ENCODE data around the gene DBR1. TPM values are rescaled to one million over a fixed set of nuclear protein-coding genes. Genes with fewer than 3 reads are reported as not detected.

DBR1 gene
- total and polyA plus RNA-seq, 2 of the 13 experiments (the other 11 are each of a cell fraction or from before 2014, with no cell fraction given), result 6.4 to 16.7 TPM

DNA sequence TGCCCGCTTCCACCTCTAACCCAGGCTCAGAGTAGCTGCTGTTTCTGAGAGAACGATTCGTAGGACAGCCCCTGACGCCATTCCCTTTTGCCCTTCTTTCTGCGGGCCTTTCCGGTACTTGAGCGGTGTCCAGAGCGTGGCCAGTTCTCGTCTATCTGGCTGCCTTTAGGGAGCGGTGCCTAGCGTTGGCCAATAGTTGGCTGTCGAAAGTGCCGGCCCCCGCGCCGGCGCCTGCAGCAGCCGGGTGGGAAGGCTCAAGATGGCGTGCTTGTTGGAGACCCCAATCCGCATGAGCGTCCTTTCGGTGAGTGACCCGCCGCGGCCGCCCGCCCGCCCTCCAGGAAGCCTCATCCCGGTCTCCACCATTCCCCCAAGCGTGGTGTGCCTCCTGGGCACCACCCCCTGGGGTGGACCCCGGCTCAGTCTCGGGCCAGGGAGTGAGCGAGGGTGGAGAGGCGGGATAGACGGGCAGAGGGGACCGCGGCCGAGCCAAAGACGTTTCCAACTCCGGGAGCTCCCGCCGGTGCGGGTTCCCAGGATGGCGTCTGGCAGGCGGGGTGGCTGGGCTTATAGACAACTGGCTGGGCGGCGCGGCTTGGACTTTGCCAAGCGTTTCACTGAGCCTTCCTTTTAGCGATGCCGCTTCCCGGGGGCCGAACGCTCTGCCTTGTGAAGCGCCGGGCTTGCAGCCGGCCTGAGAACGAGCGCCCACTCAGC lies 12.7 kb upstream of the DBR1 start, which contains the start of gene ARMC8 (continued):
- TF ChIP-seq REXO4 (CRISPR knock-in tag; IDR thresholded peaks at IDR 0.05; ENCODE audit: borderline replicate concordance) (no peak), ZZZ3 (CRISPR knock-in tag; IDR thresholded peaks at IDR 0.05; ENCODE audit: borderline replicate concordance) (peak; percentile 58; the same call in 1 of the 2 replicates), SIX1 (CRISPR knock-in tag; IDR thresholded peaks at IDR 0.05; ENCODE audit: borderline replicate concordance) (no peak), HOXD1 (CRISPR knock-in tag; IDR thresholded peaks at IDR 0.05) (0 out of 2 replicates have a peak, but pooled peaks have one; percentile 8), EZH2 (conservative IDR thresholded peaks at IDR 0.05; ENCODE audit: low read depth, low read length) (no peak), MEIS2 (CRISPR knock-in tag; IDR thresholded peaks at IDR 0.05) (no peak), ARHGAP35 (CRISPR knock-in tag; IDR thresholded peaks at IDR 0.05; ENCODE audit: borderline replicate concordance) (peak; percentile 68; the same call in 1 of the 2 replicates), SETDB1 (CRISPR knock-in tag; IDR thresholded peaks at IDR 0.05; ENCODE audit: borderline replicate concordance) (no peak), GFI1 (CRISPR knock-in tag; IDR thresholded peaks at IDR 0.05; ENCODE audit: borderline replicate concordance) (no peak; the same call in 1 of the 2 replicates), ARNT2 (CRISPR knock-in tag; IDR thresholded peaks at IDR 0.05; ENCODE audit: low read depth) (peak; percentile 67), ZNF703 (CRISPR knock-in tag; IDR thresholded peaks at IDR 0.05; ENCODE audit: borderline replicate concordance) (no peak; the same call in 1 of the 2 replicates), MTA1 (CRISPR knock-in tag; IDR thresholded peaks at IDR 0.05; ENCODE audit: borderline replicate concordance) (0 out of 2 replicates have a peak, but pooled peaks have one; percentile 37), SAP130 (CRISPR knock-in tag; IDR thresholded peaks at IDR 0.05; ENCODE audit: low read depth) (peak; percentile 79), STAG1 (CRISPR knock-in tag; IDR thresholded peaks at IDR 0.05) (no peak)
- TF ChIP-seq, protein P1, sequence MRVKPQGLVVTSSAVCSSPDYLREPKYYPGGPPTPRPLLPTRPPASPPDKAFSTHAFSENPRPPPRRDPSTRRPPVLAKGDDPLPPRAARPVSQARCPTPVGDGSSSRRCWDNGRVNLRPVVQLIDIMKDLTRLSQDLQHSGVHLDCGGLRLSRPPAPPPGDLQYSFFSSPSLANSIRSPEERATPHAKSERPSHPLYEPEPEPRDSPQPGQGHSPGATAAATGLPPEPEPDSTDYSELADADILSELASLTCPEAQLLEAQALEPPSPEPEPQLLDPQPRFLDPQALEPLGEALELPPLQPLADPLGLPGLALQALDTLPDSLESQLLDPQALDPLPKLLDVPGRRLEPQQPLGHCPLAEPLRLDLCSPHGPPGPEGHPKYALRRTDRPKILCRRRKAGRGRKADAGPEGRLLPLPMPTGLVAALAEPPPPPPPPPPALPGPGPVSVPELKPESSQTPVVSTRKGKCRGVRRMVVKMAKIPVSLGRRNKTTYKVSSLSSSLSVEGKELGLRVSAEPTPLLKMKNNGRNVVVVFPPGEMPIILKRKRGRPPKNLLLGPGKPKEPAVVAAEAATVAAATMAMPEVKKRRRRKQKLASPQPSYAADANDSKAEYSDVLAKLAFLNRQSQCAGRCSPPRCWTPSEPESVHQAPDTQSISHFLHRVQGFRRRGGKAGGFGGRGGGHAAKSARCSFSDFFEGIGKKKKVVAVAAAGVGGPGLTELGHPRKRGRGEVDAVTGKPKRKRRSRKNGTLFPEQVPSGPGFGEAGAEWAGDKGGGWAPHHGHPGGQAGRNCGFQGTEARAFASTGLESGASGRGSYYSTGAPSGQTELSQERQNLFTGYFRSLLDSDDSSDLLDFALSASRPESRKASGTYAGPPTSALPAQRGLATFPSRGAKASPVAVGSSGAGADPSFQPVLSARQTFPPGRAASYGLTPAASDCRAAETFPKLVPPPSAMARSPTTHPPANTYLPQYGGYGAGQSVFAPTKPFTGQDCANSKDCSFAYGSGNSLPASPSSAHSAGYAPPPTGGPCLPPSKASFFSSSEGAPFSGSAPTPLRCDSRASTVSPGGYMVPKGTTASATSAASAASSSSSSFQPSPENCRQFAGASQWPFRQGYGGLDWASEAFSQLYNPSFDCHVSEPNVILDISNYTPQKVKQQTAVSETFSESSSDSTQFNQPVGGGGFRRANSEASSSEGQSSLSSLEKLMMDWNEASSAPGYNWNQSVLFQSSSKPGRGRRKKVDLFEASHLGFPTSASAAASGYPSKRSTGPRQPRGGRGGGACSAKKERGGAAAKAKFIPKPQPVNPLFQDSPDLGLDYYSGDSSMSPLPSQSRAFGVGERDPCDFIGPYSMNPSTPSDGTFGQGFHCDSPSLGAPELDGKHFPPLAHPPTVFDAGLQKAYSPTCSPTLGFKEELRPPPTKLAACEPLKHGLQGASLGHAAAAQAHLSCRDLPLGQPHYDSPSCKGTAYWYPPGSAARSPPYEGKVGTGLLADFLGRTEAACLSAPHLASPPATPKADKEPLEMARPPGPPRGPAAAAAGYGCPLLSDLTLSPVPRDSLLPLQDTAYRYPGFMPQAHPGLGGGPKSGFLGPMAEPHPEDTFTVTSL (CRISPR knock-in tag; IDR thresholded peaks at IDR 0.05; ENCODE audit: borderline replicate concordance), result no peak
- TF ChIP-seq, protein P2, sequence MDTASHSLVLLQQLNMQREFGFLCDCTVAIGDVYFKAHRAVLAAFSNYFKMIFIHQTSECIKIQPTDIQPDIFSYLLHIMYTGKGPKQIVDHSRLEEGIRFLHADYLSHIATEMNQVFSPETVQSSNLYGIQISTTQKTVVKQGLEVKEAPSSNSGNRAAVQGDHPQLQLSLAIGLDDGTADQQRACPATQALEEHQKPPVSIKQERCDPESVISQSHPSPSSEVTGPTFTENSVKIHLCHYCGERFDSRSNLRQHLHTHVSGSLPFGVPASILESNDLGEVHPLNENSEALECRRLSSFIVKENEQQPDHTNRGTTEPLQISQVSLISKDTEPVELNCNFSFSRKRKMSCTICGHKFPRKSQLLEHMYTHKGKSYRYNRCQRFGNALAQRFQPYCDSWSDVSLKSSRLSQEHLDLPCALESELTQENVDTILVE (CRISPR knock-in tag; IDR thresholded peaks at IDR 0.05), result no peak; the same call in 1 of the 2 replicates
- TF ChIP-seq, protein P3, sequence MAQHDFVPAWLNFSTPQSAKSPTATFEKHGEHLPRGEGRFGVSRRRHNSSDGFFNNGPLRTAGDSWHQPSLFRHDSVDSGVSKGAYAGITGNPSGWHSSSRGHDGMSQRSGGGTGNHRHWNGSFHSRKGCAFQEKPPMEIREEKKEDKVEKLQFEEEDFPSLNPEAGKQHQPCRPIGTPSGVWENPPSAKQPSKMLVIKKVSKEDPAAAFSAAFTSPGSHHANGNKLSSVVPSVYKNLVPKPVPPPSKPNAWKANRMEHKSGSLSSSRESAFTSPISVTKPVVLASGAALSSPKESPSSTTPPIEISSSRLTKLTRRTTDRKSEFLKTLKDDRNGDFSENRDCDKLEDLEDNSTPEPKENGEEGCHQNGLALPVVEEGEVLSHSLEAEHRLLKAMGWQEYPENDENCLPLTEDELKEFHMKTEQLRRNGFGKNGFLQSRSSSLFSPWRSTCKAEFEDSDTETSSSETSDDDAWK (CRISPR knock-in tag; IDR thresholded peaks at IDR 0.05), result no peak
- TF ChIP-seq, protein P4, sequence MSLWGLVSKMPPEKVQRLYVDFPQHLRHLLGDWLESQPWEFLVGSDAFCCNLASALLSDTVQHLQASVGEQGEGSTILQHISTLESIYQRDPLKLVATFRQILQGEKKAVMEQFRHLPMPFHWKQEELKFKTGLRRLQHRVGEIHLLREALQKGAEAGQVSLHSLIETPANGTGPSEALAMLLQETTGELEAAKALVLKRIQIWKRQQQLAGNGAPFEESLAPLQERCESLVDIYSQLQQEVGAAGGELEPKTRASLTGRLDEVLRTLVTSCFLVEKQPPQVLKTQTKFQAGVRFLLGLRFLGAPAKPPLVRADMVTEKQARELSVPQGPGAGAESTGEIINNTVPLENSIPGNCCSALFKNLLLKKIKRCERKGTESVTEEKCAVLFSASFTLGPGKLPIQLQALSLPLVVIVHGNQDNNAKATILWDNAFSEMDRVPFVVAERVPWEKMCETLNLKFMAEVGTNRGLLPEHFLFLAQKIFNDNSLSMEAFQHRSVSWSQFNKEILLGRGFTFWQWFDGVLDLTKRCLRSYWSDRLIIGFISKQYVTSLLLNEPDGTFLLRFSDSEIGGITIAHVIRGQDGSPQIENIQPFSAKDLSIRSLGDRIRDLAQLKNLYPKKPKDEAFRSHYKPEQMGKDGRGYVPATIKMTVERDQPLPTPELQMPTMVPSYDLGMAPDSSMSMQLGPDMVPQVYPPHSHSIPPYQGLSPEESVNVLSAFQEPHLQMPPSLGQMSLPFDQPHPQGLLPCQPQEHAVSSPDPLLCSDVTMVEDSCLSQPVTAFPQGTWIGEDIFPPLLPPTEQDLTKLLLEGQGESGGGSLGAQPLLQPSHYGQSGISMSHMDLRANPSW (CRISPR knock-in tag; IDR thresholded peaks at IDR 0.05; ENCODE audit: borderline replicate concordance), result no peak; the same call in 1 of the 2 replicates
